ENCODE data around the gene FAF2.

The FAF2 gene

GRCh38 chr5:176500511-176500910 lies 52.3 kb downstream of the FAF2 start:
- H3K4me3 ChIP-seq (ENCODE audit: low read depth, low read length), result no peak overlapping the region
- DNase-seq (ENCODE audit: low read depth), result no peak
- TF ChIP-seq CTCF (IDR thresholded peaks at IDR 0.05; ENCODE audit: low read depth, low read length, missing control alignments), result no peak

GRCh38 chr5:176501333-176501732 lies 53.1 kb downstream of the FAF2 start:
- H3K4me3 ChIP-seq (ENCODE audit: low read depth, low read length), result no peak overlapping the region
- TF ChIP-seq CTCF (IDR thresholded peaks at IDR 0.05; ENCODE audit: low read depth, low read length, missing control alignments), result no peak
- no peak for DNase-seq (ENCODE audit: low read depth)

GRCh38 chr5:176503496-176503895 lies 55.3 kb downstream of the FAF2 start:
- no peak for TF ChIP-seq CTCF (IDR thresholded peaks at IDR 0.05; ENCODE audit: low read depth, low read length, missing control alignments)
- no peak for DNase-seq (ENCODE audit: low read depth)
- H3K4me3 ChIP-seq (ENCODE audit: low read depth, low read length), result no peak overlapping the region

- no peak overlapping the region for H3K4me3 ChIP-seq (ENCODE audit: low read depth, low read length)
- DNase-seq (ENCODE audit: low read depth), result no peak
- no peak for TF ChIP-seq CTCF (IDR thresholded peaks at IDR 0.05; ENCODE audit: low read depth, low read length, missing control alignments)
These were observed 59.7 kb downstream of the FAF2 start for GRCh38 chr5:176507911-176508310.

GRCh38 chr5:176508603-176509002 lies 60.4 kb downstream of the FAF2 start:
- no peak for DNase-seq (ENCODE audit: low read depth)
- H3K4me3 ChIP-seq (ENCODE audit: low read depth, low read length), result no peak overlapping the region
- no peak for TF ChIP-seq CTCF (IDR thresholded peaks at IDR 0.05; ENCODE audit: low read depth, low read length, missing control alignments)

GRCh38 chr5:176513788-176514187 lies 65.6 kb downstream of the FAF2 start:
- H3K4me3 ChIP-seq (ENCODE audit: low read depth, low read length), result no peak overlapping the region
- DNase-seq (ENCODE audit: low read depth), result no peak
- no peak for TF ChIP-seq CTCF (IDR thresholded peaks at IDR 0.05; ENCODE audit: low read depth, low read length, missing control alignments)

GRCh38 chr5:176514244-176514950 lies 66.2 kb downstream of the FAF2 start:
- no peak overlapping the region for H3K4me3 ChIP-seq (ENCODE audit: low read depth, low read length)
- TF ChIP-seq CTCF (IDR thresholded peaks at IDR 0.05; ENCODE audit: low read depth, low read length, missing control alignments), result no peak
- DNase-seq (ENCODE audit: low read depth), result no peak

Data from GM12864 (cell line).